ENCODE data around the gene TSPAN4. TPM values are rescaled to one million over a fixed set of nuclear protein-coding genes. Genes with fewer than 3 reads are reported as not detected.

TSPAN4 gene
- polyA plus RNA-seq, 1 donor = 27.8 TPM

DNA sequence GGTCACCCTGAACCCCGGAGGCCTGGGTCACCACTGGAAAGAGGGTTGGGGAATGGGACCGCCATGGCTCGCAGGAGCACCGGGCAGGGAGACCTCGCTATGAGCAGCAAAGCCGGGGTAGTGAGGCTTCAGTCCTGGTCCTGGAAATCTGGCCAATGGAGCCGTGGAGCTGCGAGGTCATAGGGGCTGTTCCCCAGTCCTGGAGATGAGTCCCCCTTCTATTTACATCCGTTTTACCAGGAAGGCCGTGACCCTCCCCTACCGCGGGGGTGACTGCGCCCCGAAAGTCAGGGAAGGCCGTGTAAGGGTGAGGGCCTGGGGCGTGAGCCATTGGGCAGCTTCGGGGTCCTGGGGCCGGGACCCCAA lies 38.1 kb upstream of the TSPAN4 start:
- H3K36me3 ChIP-seq (ENCODE audit: control insufficient read depth, insufficient read depth, low read length) = peaks cover 27% of the 10 kb centered on the region
- WGBS (ENCODE audit: insufficient coverage, low lambda C conversion rate) = no CpG with 5 or more reads among the region's 18 CpGs
- H3K27me3 ChIP-seq (ENCODE audit: control insufficient read depth, insufficient read depth, low read length) = no peaks in the 10 kb centered on the region
- peaks cover 21% of the 10 kb centered on the region for H3K4me1 ChIP-seq (ENCODE audit: control insufficient read depth, insufficient read depth, low read length)
- DNase-seq = no peak
- H3K9me3 ChIP-seq (ENCODE audit: control insufficient read depth, low read depth, low read length) = peaks cover 3% of the 10 kb centered on the region
- no peak overlapping the region for H3K27ac ChIP-seq (ENCODE audit: low read length)
- peak overlapping the region; percentile 66 for H3K4me3 ChIP-seq (ENCODE audit: low read length)

DNA sequence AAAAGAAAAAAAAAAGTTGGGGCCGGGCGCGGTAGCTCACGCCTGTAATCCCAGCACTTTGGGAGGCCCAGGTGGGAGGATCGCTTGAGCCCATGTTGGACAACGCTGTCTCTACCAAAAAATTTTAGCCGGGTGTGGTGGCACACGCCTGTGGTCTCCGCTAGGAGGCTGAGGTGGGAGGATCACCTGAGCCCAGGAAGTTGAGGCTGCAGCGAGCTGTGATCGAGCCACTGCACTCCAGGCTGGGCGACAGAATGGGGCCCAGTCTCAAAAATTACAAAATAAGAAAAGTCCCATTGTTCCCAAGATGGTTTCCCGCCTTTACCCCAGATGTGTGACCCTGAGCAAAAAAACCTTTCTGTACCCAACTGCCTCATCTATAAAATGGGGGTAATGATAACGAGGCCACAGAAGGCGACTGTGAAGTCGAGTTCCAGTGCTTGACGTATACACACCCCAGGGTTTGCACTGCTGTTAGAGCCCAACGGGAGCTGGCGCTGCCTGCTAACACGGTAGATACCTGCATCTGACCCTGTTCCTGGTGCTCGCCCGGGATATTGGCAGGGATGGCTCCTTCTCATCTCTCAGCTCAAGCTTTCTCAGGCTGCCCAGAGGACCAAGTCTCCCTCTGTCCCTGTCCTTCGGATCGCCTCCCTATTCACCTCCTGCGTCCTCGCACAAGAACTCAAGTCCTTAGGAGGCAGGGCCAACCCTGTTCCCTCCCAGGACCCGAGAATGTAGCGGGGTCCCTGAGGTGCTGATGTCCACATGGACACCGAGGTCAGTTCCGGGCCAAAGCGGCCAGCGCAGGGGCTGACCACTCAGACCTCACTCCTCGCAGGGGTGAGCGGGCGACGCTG lies 34.0 kb upstream of the TSPAN4 start:
- H3K4me1 ChIP-seq (ENCODE audit: control insufficient read depth, insufficient read depth, low read length) = peaks cover 24% of the 10 kb centered on the region
- no peaks in the 10 kb centered on the region for H3K27me3 ChIP-seq (ENCODE audit: control insufficient read depth, insufficient read depth, low read length)
- no peak for DNase-seq
- H3K27ac ChIP-seq (ENCODE audit: low read length) = peak overlapping the region; percentile 96
- H3K4me3 ChIP-seq (ENCODE audit: low read length) = peak overlapping the region; percentile 92
- peaks cover 27% of the 10 kb centered on the region for H3K36me3 ChIP-seq (ENCODE audit: control insufficient read depth, insufficient read depth, low read length)
- no peaks in the 10 kb centered on the region for H3K9me3 ChIP-seq (ENCODE audit: control insufficient read depth, low read depth, low read length)
- WGBS (ENCODE audit: insufficient coverage, low lambda C conversion rate) = no CpG with 5 or more reads among the region's 36 CpGs

DNA sequence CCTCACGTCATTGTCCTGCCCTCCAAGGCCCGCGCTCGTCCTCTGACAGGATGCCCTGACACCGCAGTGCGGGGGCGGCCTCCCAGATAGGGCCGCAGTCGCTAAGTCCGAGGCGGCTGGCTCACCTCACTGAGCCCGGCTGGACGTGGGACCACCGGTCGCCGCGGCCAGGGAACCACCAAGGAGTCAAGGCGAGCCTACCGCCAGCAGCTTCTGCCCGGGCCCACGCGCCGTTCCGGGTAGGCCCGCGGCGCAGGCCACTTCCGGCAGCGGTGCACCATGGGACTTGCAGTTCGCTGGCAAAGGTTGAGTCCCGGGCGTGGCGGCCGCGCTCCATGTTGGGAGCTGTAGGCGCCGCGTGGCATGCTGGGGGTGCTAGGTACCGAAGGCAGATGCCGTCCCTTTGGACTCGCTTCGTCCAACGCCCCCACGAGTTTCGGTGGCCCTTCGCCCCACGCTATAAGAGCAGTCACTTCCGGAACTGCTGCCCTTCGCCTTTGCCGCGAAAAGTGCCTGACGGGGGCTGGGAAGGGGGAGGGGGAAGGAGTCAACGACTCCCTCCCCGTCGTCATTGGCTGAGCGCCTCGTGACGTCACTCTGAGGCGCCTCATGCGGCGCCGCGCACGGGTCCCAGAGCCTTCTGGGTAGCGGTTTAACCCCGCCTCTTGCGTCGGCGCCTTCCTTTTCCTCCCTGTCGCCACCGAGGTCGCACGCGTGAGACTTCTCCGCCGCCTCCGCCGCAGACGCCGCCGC lies 33.2 kb upstream of the TSPAN4 start, which contains the start of gene RPLP2:
RPLP2 (plus strand) TSS at position 681 of the 753 bp plus-strand sequence. CDS start 268 bp downstream, outside the sequence.
- WGBS (ENCODE audit: insufficient coverage, low lambda C conversion rate) = no CpG with 5 or more reads among the region's 81 CpGs
- Histone ChIP-seq H3K4me1 (ENCODE audit: control insufficient read depth, insufficient read depth, low read length) (peaks cover 16% of the 10 kb centered on the region), H3K9me3 (ENCODE audit: control insufficient read depth, low read depth, low read length) (no peaks in the 10 kb centered on the region), H3K27me3 (ENCODE audit: control insufficient read depth, insufficient read depth, low read length) (no peaks in the 10 kb centered on the region), H3K27ac (ENCODE audit: low read length) (peak within 1 kb of the TSS; percentile 96), H3K36me3 (ENCODE audit: control insufficient read depth, insufficient read depth, low read length) (peaks cover 28% of the 10 kb centered on the region), H3K4me3 (ENCODE audit: low read length) (peak within 1 kb of the TSS; percentile 92)
- DNase-seq = peak; percentile 97 to 99

DNA sequence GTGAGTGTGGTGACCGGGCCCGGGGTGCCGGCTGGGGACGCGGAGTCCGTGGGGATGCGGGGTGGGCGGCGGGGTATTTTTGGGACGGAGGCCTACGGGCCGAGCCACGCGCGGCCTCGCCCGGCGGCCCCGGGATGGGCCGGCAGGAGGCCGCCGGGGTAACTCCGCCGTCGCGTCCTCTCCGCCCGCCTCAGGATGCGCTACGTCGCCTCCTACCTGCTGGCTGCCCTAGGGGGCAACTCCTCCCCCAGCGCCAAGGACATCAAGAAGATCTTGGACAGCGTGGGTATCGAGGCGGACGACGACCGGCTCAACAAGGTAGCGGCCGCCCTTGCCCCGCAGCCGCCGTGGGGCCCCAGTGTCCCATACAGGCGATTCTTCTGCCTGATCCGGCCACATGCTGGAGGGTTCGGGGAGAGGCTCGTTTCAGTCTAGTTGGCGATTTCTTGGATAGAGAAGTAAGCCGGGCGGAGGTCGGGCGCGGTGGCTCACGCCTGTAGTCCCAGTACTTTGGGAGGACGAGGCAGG lies 32.5 kb upstream of the TSPAN4 start:
- no peaks in the 10 kb centered on the region for H3K27me3 ChIP-seq (ENCODE audit: control insufficient read depth, insufficient read depth, low read length)
- H3K9me3 ChIP-seq (ENCODE audit: control insufficient read depth, low read depth, low read length) = no peaks in the 10 kb centered on the region
- no peak for DNase-seq
- peak overlapping the region; percentile 96 for H3K27ac ChIP-seq (ENCODE audit: low read length)
- H3K4me3 ChIP-seq (ENCODE audit: low read length) = peak overlapping the region; percentile 92
- peaks cover 32% of the 10 kb centered on the region for H3K36me3 ChIP-seq (ENCODE audit: control insufficient read depth, insufficient read depth, low read length)
- H3K4me1 ChIP-seq (ENCODE audit: control insufficient read depth, insufficient read depth, low read length) = peaks cover 13% of the 10 kb centered on the region
- WGBS (ENCODE audit: insufficient coverage, low lambda C conversion rate) = no CpG with 5 or more reads among the region's 55 CpGs

DNA sequence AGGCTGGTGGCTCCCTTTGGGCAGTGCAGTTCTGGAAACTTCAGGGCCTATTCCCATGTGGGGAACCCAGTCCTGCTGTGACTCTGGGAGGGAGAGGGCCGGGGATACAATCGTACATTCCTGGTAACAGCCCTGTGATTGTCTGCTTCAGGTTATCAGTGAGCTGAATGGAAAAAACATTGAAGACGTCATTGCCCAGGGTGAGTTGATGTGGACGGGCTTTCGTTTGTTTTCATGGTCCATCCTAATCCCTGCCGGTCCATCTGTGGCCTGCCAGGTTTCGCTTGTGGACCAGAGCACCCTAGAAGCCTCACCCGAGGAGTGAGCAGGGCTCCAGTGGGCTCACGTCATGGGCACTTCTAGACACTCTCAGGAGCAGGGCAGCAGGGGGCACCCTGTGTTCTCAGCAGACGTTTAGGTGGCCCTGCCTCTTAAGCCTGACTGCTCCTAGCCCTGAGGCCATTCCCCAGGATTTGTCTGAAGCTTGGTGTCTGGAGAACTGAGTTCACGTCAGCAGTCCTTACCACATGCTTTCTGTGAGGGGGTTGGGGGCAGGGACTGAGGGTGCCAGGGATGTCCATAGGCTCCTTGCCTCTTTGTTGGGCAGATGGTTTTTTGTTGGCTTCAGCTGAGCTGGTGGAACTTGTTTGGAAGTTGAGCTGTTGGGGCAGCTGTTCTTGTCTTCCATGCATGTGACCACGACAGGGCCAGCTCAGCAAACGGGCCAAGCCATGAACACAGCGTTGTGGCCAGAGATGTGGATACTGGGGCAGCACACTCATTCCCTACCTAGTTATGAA lies 31.0 kb upstream of the TSPAN4 start:
- Histone ChIP-seq H3K27me3 (ENCODE audit: control insufficient read depth, insufficient read depth, low read length) (no peaks in the 10 kb centered on the region), H3K36me3 (ENCODE audit: control insufficient read depth, insufficient read depth, low read length) (peaks cover 36% of the 10 kb centered on the region), H3K9me3 (ENCODE audit: control insufficient read depth, low read depth, low read length) (no peaks in the 10 kb centered on the region), H3K4me1 (ENCODE audit: control insufficient read depth, insufficient read depth, low read length) (peaks cover 13% of the 10 kb centered on the region), H3K4me3 (ENCODE audit: low read length) (peak overlapping the region; percentile 92), H3K27ac (ENCODE audit: low read length) (no peak overlapping the region)
- no peak for DNase-seq
- no CpG with 5 or more reads among the region's 14 CpGs for WGBS (ENCODE audit: insufficient coverage, low lambda C conversion rate)

DNA sequence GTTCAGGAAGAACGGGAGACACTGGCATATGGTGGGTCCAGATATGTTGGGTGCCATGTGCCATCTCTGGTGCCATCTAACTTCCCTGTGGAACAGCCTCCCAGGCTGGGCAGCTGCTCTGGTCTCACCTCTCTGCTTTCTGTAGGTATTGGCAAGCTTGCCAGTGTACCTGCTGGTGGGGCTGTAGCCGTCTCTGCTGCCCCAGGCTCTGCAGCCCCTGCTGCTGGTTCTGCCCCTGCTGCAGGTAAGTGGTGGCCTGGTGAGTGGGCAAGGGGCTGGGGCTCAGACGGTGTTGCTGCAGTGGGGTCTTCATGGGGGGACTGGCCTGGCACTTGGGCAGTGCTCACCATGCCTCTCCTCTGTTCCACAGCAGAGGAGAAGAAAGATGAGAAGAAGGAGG lies 30.3 kb upstream of the TSPAN4 start:
- no peak overlapping the region for H3K27ac ChIP-seq (ENCODE audit: low read length)
- peaks cover 36% of the 10 kb centered on the region for H3K36me3 ChIP-seq (ENCODE audit: control insufficient read depth, insufficient read depth, low read length)
- DNase-seq = no peak
- no CpG with 5 or more reads among the region's 3 CpGs for WGBS (ENCODE audit: insufficient coverage, low lambda C conversion rate)
- H3K4me1 ChIP-seq (ENCODE audit: control insufficient read depth, insufficient read depth, low read length) = peaks cover 13% of the 10 kb centered on the region
- no peak overlapping the region for H3K4me3 ChIP-seq (ENCODE audit: low read length)
- no peaks in the 10 kb centered on the region for H3K27me3 ChIP-seq (ENCODE audit: control insufficient read depth, insufficient read depth, low read length)
- H3K9me3 ChIP-seq (ENCODE audit: control insufficient read depth, low read depth, low read length) = no peaks in the 10 kb centered on the region

DNA sequence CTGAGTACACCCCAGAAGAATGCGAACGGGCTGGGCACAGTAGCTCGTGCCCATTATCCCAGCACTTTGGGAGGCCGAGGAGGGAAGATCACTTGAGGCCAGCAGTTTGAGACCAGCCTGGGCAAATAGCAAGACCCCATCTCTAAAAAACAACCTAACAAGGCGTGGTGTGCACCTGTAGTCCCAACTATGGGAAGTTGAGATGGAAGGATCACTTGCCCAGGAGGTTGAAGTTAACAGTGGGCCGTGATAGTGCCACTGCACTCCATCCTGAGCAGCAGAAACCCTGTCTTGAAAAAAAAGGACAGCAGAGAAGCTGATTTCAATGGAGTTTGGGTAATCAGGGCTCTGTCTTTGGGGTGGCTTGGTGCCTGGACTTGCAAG lies 29.6 kb upstream of the TSPAN4 start:
- Histone ChIP-seq H3K27me3 (ENCODE audit: control insufficient read depth, insufficient read depth, low read length) (no peaks in the 10 kb centered on the region), H3K27ac (ENCODE audit: low read length) (no peak overlapping the region), H3K4me3 (ENCODE audit: low read length) (no peak overlapping the region), H3K36me3 (ENCODE audit: control insufficient read depth, insufficient read depth, low read length) (peaks cover 36% of the 10 kb centered on the region), H3K9me3 (ENCODE audit: control insufficient read depth, low read depth, low read length) (no peaks in the 10 kb centered on the region), H3K4me1 (ENCODE audit: control insufficient read depth, insufficient read depth, low read length) (peaks cover 14% of the 10 kb centered on the region)
- WGBS (ENCODE audit: insufficient coverage, low lambda C conversion rate) = no CpG with 5 or more reads among the region's 6 CpGs
- no peak for DNase-seq

DNA sequence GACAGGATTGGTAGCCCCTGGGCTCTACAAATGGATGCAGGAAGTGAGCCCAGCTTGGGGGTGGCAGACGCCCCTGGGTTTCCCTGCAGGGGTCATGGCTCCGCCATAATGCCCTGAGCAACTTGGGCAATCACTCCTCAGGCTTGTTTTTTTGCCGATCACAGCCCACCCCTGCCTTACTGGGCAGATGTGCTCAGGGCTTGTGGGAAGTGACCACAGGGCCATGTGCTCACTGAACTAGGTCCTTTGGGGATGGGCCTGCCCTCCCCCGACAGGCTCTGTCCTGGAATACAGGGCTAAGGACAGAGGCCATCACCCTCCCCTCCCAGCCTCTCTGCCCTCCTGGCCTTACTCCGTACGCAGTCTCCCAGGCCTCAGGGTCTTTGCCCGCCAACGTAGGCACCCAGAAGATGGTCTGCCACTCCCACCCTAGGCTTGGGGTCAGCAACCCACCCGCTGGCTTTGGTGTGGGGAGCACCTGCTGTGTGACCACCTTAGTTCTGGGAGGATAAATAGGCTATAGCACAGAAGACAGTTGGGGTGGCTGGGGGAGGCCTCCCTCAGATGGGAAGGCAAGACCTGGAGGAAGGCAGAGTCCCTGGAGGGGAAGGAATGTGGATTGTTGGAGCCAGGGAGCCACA lies 29.1 kb upstream of the TSPAN4 start:
- no peaks in the 10 kb centered on the region for H3K27me3 ChIP-seq (ENCODE audit: control insufficient read depth, insufficient read depth, low read length)
- no CpG with 5 or more reads among the region's 9 CpGs for WGBS (ENCODE audit: insufficient coverage, low lambda C conversion rate)
- no peak overlapping the region for H3K4me3 ChIP-seq (ENCODE audit: low read length)
- H3K36me3 ChIP-seq (ENCODE audit: control insufficient read depth, insufficient read depth, low read length) = peaks cover 36% of the 10 kb centered on the region
- H3K27ac ChIP-seq (ENCODE audit: low read length) = no peak overlapping the region
- H3K4me1 ChIP-seq (ENCODE audit: control insufficient read depth, insufficient read depth, low read length) = peaks cover 15% of the 10 kb centered on the region
- no peak for DNase-seq
- no peaks in the 10 kb centered on the region for H3K9me3 ChIP-seq (ENCODE audit: control insufficient read depth, low read depth, low read length)

DNA sequence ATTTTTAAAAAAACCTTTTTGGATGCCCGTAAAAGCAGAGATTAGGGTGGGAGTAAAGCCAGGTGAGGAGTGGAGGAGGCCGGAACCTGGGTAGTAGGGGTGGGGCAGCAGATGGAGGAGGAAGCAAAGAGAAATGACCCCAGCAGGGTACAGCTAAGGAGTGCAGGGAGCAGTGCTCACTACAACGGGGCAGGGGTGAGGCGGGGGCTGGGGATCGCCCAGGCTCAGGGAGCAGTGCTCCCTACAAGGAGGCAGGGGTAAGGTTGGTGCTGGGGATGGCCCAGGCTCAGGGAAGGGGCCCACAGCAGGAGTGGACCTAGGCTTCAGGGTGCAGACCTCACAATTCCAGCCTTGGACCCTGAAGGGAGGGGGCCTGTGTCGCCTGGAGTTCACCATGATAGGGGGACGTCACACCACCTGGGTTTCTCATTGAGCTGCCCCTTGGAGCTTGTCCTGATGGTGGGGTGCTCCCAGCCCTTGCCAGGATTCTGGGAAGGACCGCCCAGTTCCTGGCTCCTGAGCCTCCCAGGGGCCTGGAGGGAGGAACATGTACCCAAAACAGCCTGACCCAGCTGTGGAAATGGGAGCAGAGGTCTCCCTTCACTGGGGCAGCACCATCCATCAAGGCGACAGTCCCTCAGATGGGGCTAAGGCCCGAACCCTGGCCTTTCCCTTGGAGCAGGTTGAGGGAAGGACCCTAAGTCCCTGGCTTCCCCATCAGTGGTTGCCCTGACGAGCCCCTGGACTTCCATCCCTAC lies 26.8 kb upstream of the TSPAN4 start:
- no peak for DNase-seq
- 80% methylated on average over 2 of the region's 11 CpGs for WGBS (ENCODE audit: insufficient coverage, low lambda C conversion rate)
- no peaks in the 10 kb centered on the region for H3K27me3 ChIP-seq (ENCODE audit: control insufficient read depth, insufficient read depth, low read length)
- peaks cover 36% of the 10 kb centered on the region for H3K36me3 ChIP-seq (ENCODE audit: control insufficient read depth, insufficient read depth, low read length)
- no peak overlapping the region for H3K4me3 ChIP-seq (ENCODE audit: low read length)
- H3K27ac ChIP-seq (ENCODE audit: low read length) = no peak overlapping the region
- H3K4me1 ChIP-seq (ENCODE audit: control insufficient read depth, insufficient read depth, low read length) = peaks cover 21% of the 10 kb centered on the region
- H3K9me3 ChIP-seq (ENCODE audit: control insufficient read depth, low read depth, low read length) = no peaks in the 10 kb centered on the region

All from large intestine (tissue), 3 donors.